Activated T-cell treated with anti-CD3 and anti-CD28 coated beads, Interleukin-2, amount 50 U/mL, for 24 hours (primary cell): ENCODE measurements around the gene NUP188.

Experiments used
- DNase-seq: peaks from one replicate; pipeline ENCODE4 v3.0.0-alpha.2; 2020
- H3K27ac Mint-ChIP-seq: 2 replicates; pipeline ENCODE4 v1.8.0; 2020; ENCODE audit warnings: mild to moderate bottlenecking, mixed read lengths
- H3K27me3 Mint-ChIP-seq: 2 replicates; pipeline ENCODE4 v1.8.0; 2020; ENCODE audit warnings: mixed read lengths
- H3K36me3 Mint-ChIP-seq: 2 replicates; pipeline ENCODE4 v1.8.0; 2020; ENCODE audit warnings: low read depth, mixed read lengths
- H3K4me1 Mint-ChIP-seq: 2 replicates; pipeline ENCODE4 v1.8.0; 2020; ENCODE audit warnings: low read depth, mixed read lengths
- H3K4me3 Mint-ChIP-seq: 2 replicates; pipeline ENCODE4 v1.8.0; 2020; ENCODE audit warnings: mild to moderate bottlenecking, moderate library complexity, mixed read lengths
- H3K9me3 Mint-ChIP-seq: 2 replicates; pipeline ENCODE4 v1.8.0; 2020; ENCODE audit warnings: mixed read lengths

Gene NUP188

GRCh38 chr9:128947527-128948301 lies at the start of gene NUP188, which contains the start of gene DOLK:
Gene NUP188, plus strand, starts transcription at chr9:128947699. Its CDS starts 21 bp downstream, at chr9:128947720.
Gene DOLK, minus strand, starts transcription at chr9:128947603. Its CDS starts 300 bp downstream, at chr9:128947303.
- Mint-ChIP-seq H3K4me3 (peak within 1 kb of the TSS; percentile 99), H3K27me3 (no peaks in the 10 kb centered on the region), H3K9me3 (no peaks in the 10 kb centered on the region), H3K4me1 (peaks cover 29% of the 10 kb centered on the region), H3K36me3 (peaks cover 76% of the 10 kb centered on the region), H3K27ac (peak within 1 kb of the TSS; percentile 100)
- peak; percentile 100 for DNase-seq

- Mint-ChIP-seq H3K4me3 (no peak overlapping the region), H3K36me3 (peaks cover 47% of the 10 kb centered on the region), H3K27ac (peak overlapping the region; percentile 91), H3K9me3 (no peaks in the 10 kb centered on the region), H3K4me1 (peaks cover 80% of the 10 kb centered on the region), H3K27me3 (no peaks in the 10 kb centered on the region)
- no peak for DNase-seq
Measured at GRCh38 chr9:128898382-128898781, 49.1 kb upstream of the NUP188 start.

- H3K27ac Mint-ChIP-seq = peak overlapping the region; percentile 91
- peaks cover 43% of the 10 kb centered on the region for H3K36me3 Mint-ChIP-seq
- no peaks in the 10 kb centered on the region for H3K27me3 Mint-ChIP-seq
- peak overlapping the region; percentile 26 for H3K4me3 Mint-ChIP-seq
- H3K9me3 Mint-ChIP-seq = no peaks in the 10 kb centered on the region
- H3K4me1 Mint-ChIP-seq = peaks cover 83% of the 10 kb centered on the region
- no peak for DNase-seq
Measured at GRCh38 chr9:128898845-128899565, 48.5 kb upstream of the NUP188 start.

GRCh38 chr9:128899566-128900322 lies 47.8 kb upstream of the NUP188 start:
- no peak for DNase-seq
- H3K27me3 Mint-ChIP-seq = no peaks in the 10 kb centered on the region
- peak overlapping the region; percentile 91 for H3K27ac Mint-ChIP-seq
- peaks cover 83% of the 10 kb centered on the region for H3K4me1 Mint-ChIP-seq
- peak overlapping the region; percentile 26 for H3K4me3 Mint-ChIP-seq
- H3K9me3 Mint-ChIP-seq = no peaks in the 10 kb centered on the region
- peaks cover 42% of the 10 kb centered on the region for H3K36me3 Mint-ChIP-seq

- Mint-ChIP-seq H3K9me3 (no peaks in the 10 kb centered on the region), H3K36me3 (peaks cover 31% of the 10 kb centered on the region), H3K27me3 (no peaks in the 10 kb centered on the region), H3K4me1 (peaks cover 70% of the 10 kb centered on the region), H3K4me3 (no peak overlapping the region), H3K27ac (peak overlapping the region; percentile 22)
- no peak for DNase-seq
Measured at GRCh38 chr9:128901379-128901778, 46.1 kb upstream of the NUP188 start.

GRCh38 chr9:128901822-128902221 lies 45.7 kb upstream of the NUP188 start:
- no peak for DNase-seq
- Mint-ChIP-seq H3K36me3 (peaks cover 30% of the 10 kb centered on the region), H3K4me1 (peaks cover 72% of the 10 kb centered on the region), H3K27me3 (no peaks in the 10 kb centered on the region), H3K27ac (peak overlapping the region; percentile 94), H3K4me3 (peak overlapping the region; percentile 29), H3K9me3 (no peaks in the 10 kb centered on the region)

- Mint-ChIP-seq H3K9me3 (no peaks in the 10 kb centered on the region), H3K4me1 (peaks cover 70% of the 10 kb centered on the region), H3K36me3 (peaks cover 31% of the 10 kb centered on the region), H3K27me3 (no peaks in the 10 kb centered on the region), H3K27ac (peak overlapping the region; percentile 94), H3K4me3 (peak overlapping the region; percentile 60)
- DNase-seq = peak; percentile 85
Measured at GRCh38 chr9:128902351-128903078, 45.0 kb upstream of the NUP188 start.

- Mint-ChIP-seq H3K27ac (peak overlapping the region; percentile 94), H3K4me1 (peaks cover 66% of the 10 kb centered on the region), H3K27me3 (no peaks in the 10 kb centered on the region), H3K36me3 (peaks cover 31% of the 10 kb centered on the region), H3K9me3 (no peaks in the 10 kb centered on the region), H3K4me3 (no peak overlapping the region)
- no peak for DNase-seq
Measured at GRCh38 chr9:128903079-128903461, 44.4 kb upstream of the NUP188 start.

- H3K9me3 Mint-ChIP-seq = no peaks in the 10 kb centered on the region
- peaks cover 31% of the 10 kb centered on the region for H3K36me3 Mint-ChIP-seq
- peaks cover 60% of the 10 kb centered on the region for H3K4me1 Mint-ChIP-seq
- DNase-seq = no peak
- H3K27ac Mint-ChIP-seq = peak overlapping the region; percentile 94
- H3K4me3 Mint-ChIP-seq = no peak overlapping the region
- no peaks in the 10 kb centered on the region for H3K27me3 Mint-ChIP-seq
Measured at GRCh38 chr9:128903871-128904620, 43.5 kb upstream of the NUP188 start.

GRCh38 chr9:128905964-128906363 lies 41.5 kb upstream of the NUP188 start:
- peaks cover 53% of the 10 kb centered on the region for H3K4me1 Mint-ChIP-seq
- DNase-seq = no peak
- H3K9me3 Mint-ChIP-seq = no peaks in the 10 kb centered on the region
- H3K36me3 Mint-ChIP-seq = peaks cover 40% of the 10 kb centered on the region
- H3K27ac Mint-ChIP-seq = peak overlapping the region; percentile 64
- H3K4me3 Mint-ChIP-seq = no peak overlapping the region
- no peaks in the 10 kb centered on the region for H3K27me3 Mint-ChIP-seq

- H3K9me3 Mint-ChIP-seq = no peaks in the 10 kb centered on the region
- H3K27ac Mint-ChIP-seq = peak overlapping the region; percentile 77
- H3K27me3 Mint-ChIP-seq = no peaks in the 10 kb centered on the region
- H3K4me1 Mint-ChIP-seq = peaks cover 53% of the 10 kb centered on the region
- no peak overlapping the region for H3K4me3 Mint-ChIP-seq
- H3K36me3 Mint-ChIP-seq = peaks cover 46% of the 10 kb centered on the region
- no peak for DNase-seq
Measured at GRCh38 chr9:128906741-128907140, 40.8 kb upstream of the NUP188 start.

GRCh38 chr9:128908372-128908771 lies 39.1 kb upstream of the NUP188 start:
- peaks cover 53% of the 10 kb centered on the region for H3K4me1 Mint-ChIP-seq
- DNase-seq = no peak
- H3K36me3 Mint-ChIP-seq = peaks cover 61% of the 10 kb centered on the region

GRCh38 chr9:128909859-128910258 lies 37.6 kb upstream of the NUP188 start:
- DNase-seq = no peak
- H3K9me3 Mint-ChIP-seq = no peaks in the 10 kb centered on the region
- H3K27me3 Mint-ChIP-seq = no peaks in the 10 kb centered on the region
- peaks cover 58% of the 10 kb centered on the region for H3K4me1 Mint-ChIP-seq
- peaks cover 66% of the 10 kb centered on the region for H3K36me3 Mint-ChIP-seq
- H3K4me3 Mint-ChIP-seq = no peak overlapping the region
- H3K27ac Mint-ChIP-seq = peak overlapping the region; percentile 14

More at GRCh38 chr9:128908372-128908771, 39.1 kb upstream of the NUP188 start:
- H3K27ac Mint-ChIP-seq = no peak overlapping the region
- no peak overlapping the region for H3K4me3 Mint-ChIP-seq
- no peaks in the 10 kb centered on the region for H3K9me3 Mint-ChIP-seq
- H3K27me3 Mint-ChIP-seq = no peaks in the 10 kb centered on the region
